ENCODE measurements around the gene OOSP1.

- TF ChIP-seq POLR2A (IDR thresholded peaks at IDR 0.05; ENCODE audit: extremely low read depth, insufficient read length) (no peak), CTCF (IDR thresholded peaks at IDR 0.05; ENCODE audit: low read depth, low read length) (no peak)
These were observed 52.2 kb downstream of the OOSP1 start for GRCh38 chr11:59990421-59990820.

Data from NB4 (cell line).